ENCODE measurements around the gene CCDC120.

Gene CCDC120

GRCh38 chrX:49059681-49060085 is 884 bp downstream of the CCDC120 start:
- Histone ChIP-seq H3K4ac (ENCODE audit: low read length) (no peak overlapping the region), H3K9ac (ENCODE audit: low read depth, low read length, poor library complexity) (no peak overlapping the region), H3K23ac (ENCODE audit: low read depth, low read length, poor library complexity) (no peak overlapping the region), H3K18ac (ENCODE audit: low read length) (no peak overlapping the region), H3K4me2 (ENCODE audit: insufficient read depth, low read length, poor library complexity, severe bottlenecking) (no peak overlapping the region), H2BK15ac (ENCODE audit: low read length) (no peak overlapping the region), H3K27ac (replicated peaks; ENCODE audit: low read length) (no peak overlapping the region), H4K91ac (ENCODE audit: low read depth, low read length, poor library complexity) (no peak overlapping the region), H3K4me3 (ENCODE audit: low read length in 2 of 2) (no peak overlapping the region), H2AK5ac (ENCODE audit: low read depth, low read length) (no peak overlapping the region), H2BK12ac (ENCODE audit: low read length) (no peak overlapping the region), H3K14ac (ENCODE audit: low read length) (no peak overlapping the region), H3K36me3 (replicated peaks in 1 of 2; ENCODE audit: control insufficient read depth in 2 of 2, insufficient read depth in 2 of 2, low read length in 2 of 2) (no peaks in the 10 kb centered on the region), H3K27me3 (ENCODE audit: control insufficient read depth in 3 of 3, insufficient read depth in 3 of 3, low read depth in 1 of 3, low read length in 3 of 3) (no peaks in the 10 kb centered on the region), H4K8ac (ENCODE audit: low read depth, low read length) (no peak overlapping the region), H3K79me1 (ENCODE audit: low read depth, low read length) (peaks cover 2% of the 10 kb centered on the region), H3K9me3 (replicated peaks in 1 of 2; ENCODE audit: control insufficient read depth in 2 of 2, insufficient read depth in 1 of 2, low read depth in 1 of 2, low read length in 2 of 2) (peaks cover 0 to 3% of the 10 kb centered on the region in 2 donors), H2AFZ (ENCODE audit: low read length) (no peak overlapping the region), H2BK5ac (ENCODE audit: low read length) (no peak overlapping the region), H2BK120ac (ENCODE audit: low read depth, low read length) (no peak overlapping the region), H3K4me1 (ENCODE audit: control insufficient read depth in 2 of 2, insufficient read depth in 1 of 2, low read depth in 1 of 2, low read length in 2 of 2) (no peaks in the 10 kb centered on the region)
- no CpG with 5 or more reads among the region's 10 CpGs for WGBS, 2 donors (ENCODE audit: extremely low coverage in 2 of 2, insufficient read length in 2 of 2, insufficient replicate concordance in 1 of 2)
- DNase-seq (ENCODE audit: low spot score), result no peak

GRCh38 chrX:49060914-49061313 is 2.1 kb downstream of the CCDC120 start:
- Histone ChIP-seq H2AK5ac (ENCODE audit: low read depth, low read length) (no peak overlapping the region), H3K36me3 (replicated peaks in 1 of 2; ENCODE audit: control insufficient read depth in 2 of 2, insufficient read depth in 2 of 2, low read length in 2 of 2) (no peaks in the 10 kb centered on the region), H3K4me1 (ENCODE audit: control insufficient read depth in 2 of 2, insufficient read depth in 1 of 2, low read depth in 1 of 2, low read length in 2 of 2) (no peaks in the 10 kb centered on the region), H3K4ac (ENCODE audit: low read length) (no peak overlapping the region), H2BK5ac (ENCODE audit: low read length) (no peak overlapping the region), H3K18ac (ENCODE audit: low read length) (no peak overlapping the region), H2BK15ac (ENCODE audit: low read length) (no peak overlapping the region), H3K4me2 (ENCODE audit: insufficient read depth, low read length, poor library complexity, severe bottlenecking) (no peak overlapping the region), H3K14ac (ENCODE audit: low read length) (no peak overlapping the region), H3K27ac (replicated peaks; ENCODE audit: low read length) (no peak overlapping the region), H3K9ac (ENCODE audit: low read depth, low read length, poor library complexity) (no peak overlapping the region), H4K8ac (ENCODE audit: low read depth, low read length) (no peak overlapping the region), H2AFZ (ENCODE audit: low read length) (no peak overlapping the region), H2BK12ac (ENCODE audit: low read length) (no peak overlapping the region), H3K4me3 (ENCODE audit: low read length in 2 of 2) (no peak overlapping the region), H2BK120ac (ENCODE audit: low read depth, low read length) (no peak overlapping the region), H3K23ac (ENCODE audit: low read depth, low read length, poor library complexity) (no peak overlapping the region), H3K79me1 (ENCODE audit: low read depth, low read length) (peaks cover 2% of the 10 kb centered on the region), H3K27me3 (ENCODE audit: control insufficient read depth in 3 of 3, insufficient read depth in 3 of 3, low read depth in 1 of 3, low read length in 3 of 3) (no peaks in the 10 kb centered on the region), H4K91ac (ENCODE audit: low read depth, low read length, poor library complexity) (no peak overlapping the region), H3K9me3 (replicated peaks in 1 of 2; ENCODE audit: control insufficient read depth in 2 of 2, insufficient read depth in 1 of 2, low read depth in 1 of 2, low read length in 2 of 2) (no peaks in the 10 kb centered on the region)
- no CpG with 5 or more reads among the region's 3 CpGs for WGBS, 2 donors (ENCODE audit: extremely low coverage in 2 of 2, insufficient read length in 2 of 2, insufficient replicate concordance in 1 of 2)
- DNase-seq (ENCODE audit: low spot score), result no peak

- H2BK120ac ChIP-seq (ENCODE audit: low read depth, low read length), result no peak overlapping the region
- H3K9ac ChIP-seq (ENCODE audit: low read depth, low read length, poor library complexity), result no peak overlapping the region
- H3K4ac ChIP-seq (ENCODE audit: low read length), result no peak overlapping the region
- H3K4me3 ChIP-seq (ENCODE audit: low read length in 2 of 2), result no peak overlapping the region
- H3K18ac ChIP-seq (ENCODE audit: low read length), result no peak overlapping the region
- no peak overlapping the region for H2AK5ac ChIP-seq (ENCODE audit: low read depth, low read length)
- peaks cover 2% of the 10 kb centered on the region for H3K79me1 ChIP-seq (ENCODE audit: low read depth, low read length)
- H3K27ac ChIP-seq (replicated peaks; ENCODE audit: low read length), result no peak overlapping the region
- H3K4me1 ChIP-seq (ENCODE audit: control insufficient read depth in 2 of 2, insufficient read depth in 1 of 2, low read depth in 1 of 2, low read length in 2 of 2), result no peaks in the 10 kb centered on the region
- DNase-seq (ENCODE audit: low spot score), result no peak
- H3K27me3 ChIP-seq (ENCODE audit: control insufficient read depth in 3 of 3, insufficient read depth in 3 of 3, low read depth in 1 of 3, low read length in 3 of 3), result no peaks in the 10 kb centered on the region
- H3K36me3 ChIP-seq (replicated peaks in 1 of 2; ENCODE audit: control insufficient read depth in 2 of 2, insufficient read depth in 2 of 2, low read length in 2 of 2), result peaks cover 0 to 5% of the 10 kb centered on the region in 2 donors
- no peak overlapping the region for H4K91ac ChIP-seq (ENCODE audit: low read depth, low read length, poor library complexity)
- H3K4me2 ChIP-seq (ENCODE audit: insufficient read depth, low read length, poor library complexity, severe bottlenecking), result no peak overlapping the region
- no peak overlapping the region for H3K14ac ChIP-seq (ENCODE audit: low read length)
- H3K23ac ChIP-seq (ENCODE audit: low read depth, low read length, poor library complexity), result no peak overlapping the region
- no peak overlapping the region for H2AFZ ChIP-seq (ENCODE audit: low read length)
- WGBS, 2 donors (ENCODE audit: extremely low coverage in 2 of 2, insufficient read length in 2 of 2, insufficient replicate concordance in 1 of 2), result no CpG with 5 or more reads among the region's 7 CpGs
- no peak overlapping the region for H2BK12ac ChIP-seq (ENCODE audit: low read length)
- no peaks in the 10 kb centered on the region for H3K9me3 ChIP-seq (replicated peaks in 1 of 2; ENCODE audit: control insufficient read depth in 2 of 2, insufficient read depth in 1 of 2, low read depth in 1 of 2, low read length in 2 of 2)
- no peak overlapping the region for H2BK5ac ChIP-seq (ENCODE audit: low read length)
- H2BK15ac ChIP-seq (ENCODE audit: low read length), result no peak overlapping the region
- H4K8ac ChIP-seq (ENCODE audit: low read depth, low read length), result no peak overlapping the region
Measured at GRCh38 chrX:49061490-49061889, 2.7 kb downstream of the CCDC120 start.

DNA sequence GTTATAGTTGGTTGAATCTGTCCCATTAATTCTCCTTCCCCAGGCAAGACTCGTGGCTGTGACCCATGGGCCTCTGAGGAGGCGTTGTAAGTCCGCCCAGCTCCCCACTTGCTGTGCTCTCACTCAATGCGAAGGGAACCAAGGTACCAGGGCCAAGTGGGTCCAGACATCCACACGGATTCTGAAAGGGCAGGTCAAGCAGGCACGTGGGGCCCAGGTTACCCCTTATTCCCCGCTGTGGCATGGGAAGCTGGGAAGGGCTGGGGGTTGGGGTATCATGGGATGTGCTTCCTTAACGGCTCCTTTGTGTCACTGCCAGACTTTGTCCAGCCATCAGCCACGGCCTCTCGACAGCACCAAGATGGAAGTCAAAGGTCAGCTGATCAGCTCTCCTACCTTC is 3.1 kb downstream of the CCDC120 start:
- no CpG with 5 or more reads among the region's 10 CpGs for WGBS, 2 donors (ENCODE audit: extremely low coverage in 2 of 2, insufficient read length in 2 of 2, insufficient replicate concordance in 1 of 2)
- no peak overlapping the region for H2BK15ac ChIP-seq (ENCODE audit: low read length)
- H2BK5ac ChIP-seq (ENCODE audit: low read length), result no peak overlapping the region

More for the DNA sequence above, 3.1 kb downstream of the CCDC120 start:
- Histone ChIP-seq H3K9me3 (replicated peaks in 1 of 2; ENCODE audit: control insufficient read depth in 2 of 2, insufficient read depth in 1 of 2, low read depth in 1 of 2, low read length in 2 of 2) (no peaks in the 10 kb centered on the region), H3K4me3 (ENCODE audit: low read length in 2 of 2) (no peak overlapping the region), H3K4ac (ENCODE audit: low read length) (no peak overlapping the region), H3K18ac (ENCODE audit: low read length) (no peak overlapping the region), H3K27ac (replicated peaks; ENCODE audit: low read length) (no peak overlapping the region), H2AFZ (ENCODE audit: low read length) (no peak overlapping the region), H3K9ac (ENCODE audit: low read depth, low read length, poor library complexity) (no peak overlapping the region), H3K79me1 (ENCODE audit: low read depth, low read length) (peaks cover 2% of the 10 kb centered on the region), H4K8ac (ENCODE audit: low read depth, low read length) (no peak overlapping the region), H3K23ac (ENCODE audit: low read depth, low read length, poor library complexity) (no peak overlapping the region), H3K4me2 (ENCODE audit: insufficient read depth, low read length, poor library complexity, severe bottlenecking) (no peak overlapping the region), H2BK120ac (ENCODE audit: low read depth, low read length) (no peak overlapping the region), H3K4me1 (ENCODE audit: control insufficient read depth in 2 of 2, insufficient read depth in 1 of 2, low read depth in 1 of 2, low read length in 2 of 2) (no peaks in the 10 kb centered on the region), H2BK12ac (ENCODE audit: low read length) (no peak overlapping the region), H2AK5ac (ENCODE audit: low read depth, low read length) (no peak overlapping the region), H3K36me3 (replicated peaks in 1 of 2; ENCODE audit: control insufficient read depth in 2 of 2, insufficient read depth in 2 of 2, low read length in 2 of 2) (peaks cover 0 to 6% of the 10 kb centered on the region in 2 donors), H4K91ac (ENCODE audit: low read depth, low read length, poor library complexity) (no peak overlapping the region), H3K14ac (ENCODE audit: low read length) (no peak overlapping the region), H3K27me3 (ENCODE audit: control insufficient read depth in 3 of 3, insufficient read depth in 3 of 3, low read depth in 1 of 3, low read length in 3 of 3) (no peaks in the 10 kb centered on the region)
- no peak for DNase-seq (ENCODE audit: low spot score)
